ENCODE results near the gene MRM3.
"Not testable (repeated sequence)": the region's sequence is repeated elsewhere in the genome, so short reads cannot be mapped to it uniquely, and the experiment has no call there.

MRM3 gene

DNA sequence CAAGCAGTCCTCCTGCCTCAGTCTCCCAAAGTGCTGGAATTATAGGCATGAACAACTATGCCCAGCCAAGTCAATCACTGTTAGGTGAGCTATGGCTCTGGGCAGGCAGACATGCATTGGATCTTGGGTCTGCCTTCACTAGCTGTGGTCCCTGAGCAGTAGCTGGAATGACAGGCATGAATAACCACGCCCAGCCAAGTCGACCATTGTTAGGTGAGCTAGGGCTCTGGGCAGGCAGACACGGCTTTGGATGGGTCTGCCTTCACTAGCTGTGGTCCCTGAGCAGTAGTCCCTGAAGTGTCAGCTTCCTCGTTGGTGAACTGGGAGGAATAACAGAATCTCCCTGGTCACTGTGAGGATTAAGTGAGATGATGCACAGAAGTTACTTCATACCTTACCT is 6.4 kb downstream of the MRM3 start:
- H3K36me3 ChIP-seq (replicated peaks; ENCODE audit: low read depth, low read length) = peaks cover 11% of the 10 kb centered on the region
- H3K27ac ChIP-seq (ENCODE audit: low read length) = no peak overlapping the region
- no peak overlapping the region for H2AFZ ChIP-seq (ENCODE audit: low read depth, low read length)
- H3K79me2 ChIP-seq (ENCODE audit: low read length) = peaks cover 23% of the 10 kb centered on the region
- H3K4me1 ChIP-seq (ENCODE audit: low read length) = peaks cover 6% of the 10 kb centered on the region; the same call in 1 of the 2 replicates
- H3K4me2 ChIP-seq (ENCODE audit: low read length) = no peak overlapping the region
- H3K27me3 ChIP-seq (ENCODE audit: low read depth, low read length) = no peaks in the 10 kb centered on the region
- H3K9me3 ChIP-seq (ENCODE audit: insufficient read depth, low read length) = no peaks in the 10 kb centered on the region
- TF ChIP-seq EZH2phosphoT487 (IDR thresholded peaks at IDR 0.05; ENCODE audit: low read depth) (no peak), CTCF (IDR thresholded peaks at IDR 0.05; ENCODE audit: low read depth, low read length) (no peak)
- H3K9ac ChIP-seq (ENCODE audit: low read length) = no peak overlapping the region
- no peaks in the 10 kb centered on the region for H4K20me1 ChIP-seq (ENCODE audit: insufficient read depth, low read length)
- no peak overlapping the region for H3K4me3 ChIP-seq (ENCODE audit: low read length)

DNA sequence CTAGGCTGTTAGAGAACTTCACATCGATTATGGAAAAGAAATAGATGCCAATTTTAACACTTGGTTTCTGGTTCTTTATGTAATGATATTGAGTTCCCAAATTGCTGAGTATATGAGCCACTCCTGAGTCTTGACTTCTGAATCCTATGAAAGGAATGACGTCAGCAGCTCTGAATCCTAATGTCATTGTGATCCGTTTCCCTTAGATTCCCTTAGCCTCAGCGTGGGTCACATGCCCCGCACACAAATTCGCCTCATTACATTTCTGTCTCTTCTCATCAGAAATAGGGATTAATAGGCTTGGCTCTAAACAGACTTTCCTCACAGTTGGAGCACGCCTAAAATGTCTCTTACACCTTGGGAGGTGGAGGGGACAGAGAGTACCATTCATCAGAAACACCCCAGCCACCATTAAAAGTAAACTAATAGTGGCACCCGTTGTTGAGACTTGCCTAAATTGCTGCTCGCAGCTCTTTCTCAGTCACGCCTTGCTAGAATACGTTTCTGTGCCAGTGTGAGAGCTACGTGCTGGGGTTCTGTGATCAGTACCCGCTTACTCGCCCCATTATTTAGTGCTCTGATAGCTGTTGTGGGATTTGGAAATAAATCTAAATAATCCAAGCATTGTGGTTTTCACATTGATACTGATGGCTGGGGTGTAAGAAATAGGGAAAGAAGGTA is 7.1 kb downstream of the MRM3 start:
- Histone ChIP-seq H3K36me3 (replicated peaks; ENCODE audit: low read depth, low read length) (peaks cover 7% of the 10 kb centered on the region), H3K4me1 (ENCODE audit: low read length) (no peaks in the 10 kb centered on the region), H3K9me3 (ENCODE audit: insufficient read depth, low read length) (no peaks in the 10 kb centered on the region), H2AFZ (ENCODE audit: low read depth, low read length) (no peak overlapping the region), H3K9ac (ENCODE audit: low read length) (no peak overlapping the region), H4K20me1 (ENCODE audit: insufficient read depth, low read length) (no peaks in the 10 kb centered on the region), H3K4me2 (ENCODE audit: low read length) (no peak overlapping the region), H3K27me3 (ENCODE audit: low read depth, low read length) (no peaks in the 10 kb centered on the region), H3K27ac (ENCODE audit: low read length) (no peak overlapping the region), H3K4me3 (ENCODE audit: low read length) (no peak overlapping the region), H3K79me2 (ENCODE audit: low read length) (peaks cover 16% of the 10 kb centered on the region)
- TF ChIP-seq CTCF (IDR thresholded peaks at IDR 0.05; ENCODE audit: low read depth, low read length) = no peak
- no peak for TF ChIP-seq EZH2phosphoT487 (IDR thresholded peaks at IDR 0.05; ENCODE audit: low read depth)

GRCh38 chr17:789931-790873 is 8.0 kb downstream of the MRM3 start:
- not testable (repeated sequence) for H4K20me1 ChIP-seq (ENCODE audit: insufficient read depth, low read length); H3K27ac ChIP-seq (ENCODE audit: low read length); H3K36me3 ChIP-seq (replicated peaks; ENCODE audit: low read depth, low read length); H3K4me3 ChIP-seq (ENCODE audit: low read length); H2AFZ ChIP-seq (ENCODE audit: low read depth, low read length); H3K4me2 ChIP-seq (ENCODE audit: low read length); H3K9ac ChIP-seq (ENCODE audit: low read length); H3K27me3 ChIP-seq (ENCODE audit: low read depth, low read length); H3K79me2 ChIP-seq (ENCODE audit: low read length); H3K4me1 ChIP-seq (ENCODE audit: low read length); H3K9me3 ChIP-seq (ENCODE audit: insufficient read depth, low read length)

- H3K9me3 ChIP-seq (ENCODE audit: insufficient read depth, low read length); H3K27me3 ChIP-seq (ENCODE audit: low read depth, low read length); H3K4me3 ChIP-seq (ENCODE audit: low read length); H3K4me2 ChIP-seq (ENCODE audit: low read length); H3K27ac ChIP-seq (ENCODE audit: low read length); H2AFZ ChIP-seq (ENCODE audit: low read depth, low read length); H3K79me2 ChIP-seq (ENCODE audit: low read length); H4K20me1 ChIP-seq (ENCODE audit: insufficient read depth, low read length); H3K36me3 ChIP-seq (replicated peaks; ENCODE audit: low read depth, low read length); H3K4me1 ChIP-seq (ENCODE audit: low read length); H3K9ac ChIP-seq (ENCODE audit: low read length): not testable (repeated sequence)
Measured at GRCh38 chr17:790874-791247, 8.7 kb downstream of the MRM3 start.

DNA sequence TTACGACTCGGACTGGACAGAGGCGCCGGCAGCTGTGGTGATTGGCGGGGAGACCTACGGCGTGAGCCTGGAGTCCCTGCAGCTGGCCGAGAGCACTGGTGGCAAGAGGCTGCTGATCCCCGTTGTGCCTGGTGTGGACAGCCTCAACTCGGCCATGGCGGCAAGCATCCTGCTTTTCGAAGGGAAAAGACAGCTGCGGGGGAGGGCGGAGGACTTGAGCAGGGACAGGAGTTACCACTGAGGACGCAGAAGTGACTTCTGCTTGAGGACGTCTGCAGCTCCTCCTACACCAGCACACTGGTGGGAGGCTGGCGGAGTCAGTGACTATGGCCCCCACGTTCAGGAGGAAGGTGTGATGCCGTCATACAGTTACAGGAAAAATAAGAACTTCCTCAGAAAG is 9.7 kb downstream of the MRM3 start:
- Histone ChIP-seq H3K4me3 (ENCODE audit: low read length) (no peak overlapping the region), H3K9ac (ENCODE audit: low read length) (no peak overlapping the region), H3K4me1 (ENCODE audit: low read length) (no peaks in the 10 kb centered on the region), H3K27ac (ENCODE audit: low read length) (no peak overlapping the region), H3K79me2 (ENCODE audit: low read length) (no peaks in the 10 kb centered on the region), H4K20me1 (ENCODE audit: insufficient read depth, low read length) (no peaks in the 10 kb centered on the region), H3K4me2 (ENCODE audit: low read length) (no peak overlapping the region), H3K27me3 (ENCODE audit: low read depth, low read length) (no peaks in the 10 kb centered on the region), H3K9me3 (ENCODE audit: insufficient read depth, low read length) (no peaks in the 10 kb centered on the region), H2AFZ (ENCODE audit: low read depth, low read length) (no peak overlapping the region), H3K36me3 (replicated peaks; ENCODE audit: low read depth, low read length) (peaks cover 6% of the 10 kb centered on the region)
- no peak for TF ChIP-seq CTCF (IDR thresholded peaks at IDR 0.05; ENCODE audit: low read depth, low read length)
- no peak for TF ChIP-seq EZH2phosphoT487 (IDR thresholded peaks at IDR 0.05; ENCODE audit: low read depth)
